Osteoblast (primary cell): ENCODE measurements around the gene ZNF93. TPM values are rescaled to one million over a fixed set of nuclear protein-coding genes. Genes with fewer than 3 reads are reported as not detected.
"Not testable (repeated sequence)": the region's sequence is repeated elsewhere in the genome, so short reads cannot be mapped to it uniquely, and the experiment has no call there.

Experiments used
- DNase-seq: peaks from one replicate; pipeline ENCODE4 v3.0.0; 2011; ENCODE audit warnings: low spot score, mixed read lengths; ENCODE audit not compliant: insufficient read length; ENCODE audit errors: missing footprints
- H2AFZ ChIP-seq: 2 replicates; pipeline ENCODE4 v1.6.0; 2011; ENCODE audit warnings: mild to moderate bottlenecking, low read length
- H3K27ac ChIP-seq: 2 replicates; pipeline ENCODE4 v1.5.1; 2011; ENCODE audit warnings: mild to moderate bottlenecking, low read depth, low read length, moderate library complexity
- H3K27me3 ChIP-seq: 2 replicates; pipeline ENCODE4 v1.6.0; 2012; ENCODE audit warnings: mild to moderate bottlenecking, control low read depth, inconsistent platforms, low read length, moderate library complexity; ENCODE audit not compliant: insufficient read depth
- H3K36me3 ChIP-seq: 2 replicates; pipeline ENCODE4 v1.5.1; 2011; ENCODE audit warnings: mild to moderate bottlenecking, low read length, control low read depth, moderate library complexity; ENCODE audit not compliant: insufficient read depth
- H3K4me1 ChIP-seq: 2 replicates; pipeline ENCODE4 v1.5.1; 2011; ENCODE audit warnings: mild to moderate bottlenecking, low read length, control low read depth, moderate library complexity; ENCODE audit not compliant: insufficient read depth
- H3K4me2 ChIP-seq: 2 replicates; pipeline ENCODE4 v1.6.0; 2011; ENCODE audit warnings: mild to moderate bottlenecking, low read length; ENCODE audit not compliant: insufficient read depth
- H3K4me3 ChIP-seq: fragments of 200-600 bp; sonication (generic); 3 replicates; pipeline ENCODE4 v1.5.1; 2012; ENCODE audit warnings: mild to moderate bottlenecking, low read length, inconsistent platforms; ENCODE audit not compliant: insufficient read depth
- H3K79me2 ChIP-seq: 2 replicates; pipeline ENCODE4 v1.6.0; 2012; ENCODE audit warnings: mild to moderate bottlenecking, low read length, control low read depth, inconsistent platforms; ENCODE audit not compliant: insufficient read depth
- H3K9me3 ChIP-seq: 2 replicates; pipeline ENCODE4 v1.5.1; 2011; ENCODE audit warnings: low read depth, low read length, control low read depth
- H4K20me1 ChIP-seq: 2 replicates; pipeline ENCODE4 v1.6.0; 2012; ENCODE audit warnings: mild to moderate bottlenecking, low read length, control low read depth; ENCODE audit not compliant: insufficient read depth
- total RNA-seq: library from RNA; depleted of rRNA; stranded (reverse); fragments of >200 nt; gene quantifications from 2 replicates; pipeline ENCODE4 v1.2.3, GENCODE V29; 2012
- TF ChIP-seq, protein P1 (sequence below): IDR thresholded peaks from 2 replicates; pipeline ENCODE4 v1.5.1; 2011; ENCODE audit warnings: mild to moderate bottlenecking, low read depth, low read length, moderate library complexity; ENCODE audit errors: extremely low read depth

The ZNF93 gene
- total RNA-seq, 1 donor: 5.1 TPM

DNA sequence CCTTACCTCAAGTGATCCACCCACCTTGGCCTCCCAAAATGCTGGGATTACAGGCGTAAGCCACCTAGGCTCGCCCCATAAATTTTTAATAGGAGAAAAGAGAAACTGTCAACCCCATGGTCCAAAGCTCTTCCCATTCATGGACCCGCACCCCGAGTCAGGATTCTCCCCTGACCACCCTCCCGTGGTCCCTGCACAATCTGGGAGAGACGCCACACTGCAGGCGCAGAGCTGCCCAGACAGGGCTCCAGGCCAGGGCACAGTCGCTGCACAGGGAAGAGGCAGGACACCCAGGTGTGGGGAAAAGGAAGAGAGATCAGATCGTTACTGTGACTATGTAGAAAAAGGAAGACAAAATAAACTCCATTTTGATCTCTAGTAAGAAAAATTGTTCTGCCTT, 54.5 kb downstream of the ZNF93 start:
- Histone ChIP-seq H2AFZ (no peak overlapping the region), H3K4me3 (no peak overlapping the region), H3K27ac (no peak overlapping the region), H3K9me3 (no peaks in the 10 kb centered on the region), H3K27me3 (no peaks in the 10 kb centered on the region), H3K4me1 (no peaks in the 10 kb centered on the region), H3K79me2 (no peaks in the 10 kb centered on the region), H3K36me3 (no peaks in the 10 kb centered on the region), H4K20me1 (no peaks in the 10 kb centered on the region), H3K4me2 (no peak overlapping the region)
- DNase-seq: no peak
- TF ChIP-seq, protein P1, sequence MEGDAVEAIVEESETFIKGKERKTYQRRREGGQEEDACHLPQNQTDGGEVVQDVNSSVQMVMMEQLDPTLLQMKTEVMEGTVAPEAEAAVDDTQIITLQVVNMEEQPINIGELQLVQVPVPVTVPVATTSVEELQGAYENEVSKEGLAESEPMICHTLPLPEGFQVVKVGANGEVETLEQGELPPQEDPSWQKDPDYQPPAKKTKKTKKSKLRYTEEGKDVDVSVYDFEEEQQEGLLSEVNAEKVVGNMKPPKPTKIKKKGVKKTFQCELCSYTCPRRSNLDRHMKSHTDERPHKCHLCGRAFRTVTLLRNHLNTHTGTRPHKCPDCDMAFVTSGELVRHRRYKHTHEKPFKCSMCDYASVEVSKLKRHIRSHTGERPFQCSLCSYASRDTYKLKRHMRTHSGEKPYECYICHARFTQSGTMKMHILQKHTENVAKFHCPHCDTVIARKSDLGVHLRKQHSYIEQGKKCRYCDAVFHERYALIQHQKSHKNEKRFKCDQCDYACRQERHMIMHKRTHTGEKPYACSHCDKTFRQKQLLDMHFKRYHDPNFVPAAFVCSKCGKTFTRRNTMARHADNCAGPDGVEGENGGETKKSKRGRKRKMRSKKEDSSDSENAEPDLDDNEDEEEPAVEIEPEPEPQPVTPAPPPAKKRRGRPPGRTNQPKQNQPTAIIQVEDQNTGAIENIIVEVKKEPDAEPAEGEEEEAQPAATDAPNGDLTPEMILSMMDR: no peak

DNA sequence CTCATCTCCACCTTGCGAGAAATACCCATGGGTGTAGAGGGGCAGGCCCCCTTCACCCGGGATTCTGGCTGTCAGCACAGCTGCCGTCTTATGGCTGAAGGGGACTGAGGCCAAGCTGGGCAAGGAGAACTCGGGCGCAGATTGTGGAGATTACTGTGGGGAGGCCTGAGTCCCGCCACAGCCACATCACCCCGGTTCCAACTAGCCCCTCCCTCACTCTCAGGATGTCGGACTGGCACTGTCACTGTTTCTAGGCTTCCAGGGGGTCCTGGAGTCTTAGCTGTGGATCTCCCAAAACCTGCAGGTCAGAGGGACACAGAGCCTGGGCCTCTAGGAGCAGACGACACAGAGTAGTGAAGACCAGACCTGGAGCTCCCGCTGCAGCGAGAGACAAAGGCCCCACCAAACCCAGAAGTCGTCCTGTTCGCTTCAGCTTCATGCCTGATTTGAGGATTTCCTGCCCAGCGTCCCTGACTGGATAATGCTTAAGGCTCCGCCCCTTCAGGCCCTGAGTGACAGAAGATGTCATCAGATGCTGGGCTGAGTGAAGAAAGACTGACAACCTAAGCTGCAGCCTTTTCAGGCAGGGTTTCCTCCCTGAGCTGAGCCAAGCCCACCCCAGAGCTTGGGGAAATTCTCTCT, 55.8 kb downstream of the ZNF93 start:
- no peaks in the 10 kb centered on the region for H3K4me1 ChIP-seq
- no peaks in the 10 kb centered on the region for H3K9me3 ChIP-seq
- H4K20me1 ChIP-seq: no peaks in the 10 kb centered on the region
- TF ChIP-seq, protein P1: no peak
- H3K27ac ChIP-seq: no peak overlapping the region
- H3K27me3 ChIP-seq: no peaks in the 10 kb centered on the region
- no peaks in the 10 kb centered on the region for H3K36me3 ChIP-seq
- peak; percentile 3 for DNase-seq
- H3K4me3 ChIP-seq: no peak overlapping the region
- no peaks in the 10 kb centered on the region for H3K79me2 ChIP-seq
- H2AFZ ChIP-seq: peak overlapping the region; percentile 41
- no peak overlapping the region for H3K4me2 ChIP-seq

DNA sequence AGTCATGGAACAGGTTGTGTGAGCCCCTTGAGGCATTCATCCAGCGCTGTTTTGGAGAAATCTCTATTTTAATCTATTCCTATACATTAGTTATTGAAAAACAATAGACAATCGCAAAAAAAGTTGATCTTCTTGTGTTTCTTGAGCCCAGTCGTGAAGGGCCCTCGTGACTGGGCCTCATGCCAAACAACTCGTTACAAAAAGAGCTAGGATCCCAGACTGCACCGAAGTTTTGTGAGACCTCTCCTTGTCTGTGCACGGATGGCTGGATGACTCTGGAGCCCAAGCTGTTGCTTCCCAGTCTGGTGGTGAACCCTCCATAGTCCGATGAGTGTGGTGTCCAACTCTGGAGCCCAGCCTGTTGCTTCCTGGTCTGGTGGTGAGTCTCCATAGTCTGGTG, 57.0 kb downstream of the ZNF93 start:
- not testable (repeated sequence) for H3K36me3 ChIP-seq, DNase-seq, H3K4me2 ChIP-seq, H3K9me3 ChIP-seq, H3K4me1 ChIP-seq, H3K4me3 ChIP-seq, H3K27ac ChIP-seq, H4K20me1 ChIP-seq, H3K27me3 ChIP-seq, H2AFZ ChIP-seq, H3K79me2 ChIP-seq

DNA sequence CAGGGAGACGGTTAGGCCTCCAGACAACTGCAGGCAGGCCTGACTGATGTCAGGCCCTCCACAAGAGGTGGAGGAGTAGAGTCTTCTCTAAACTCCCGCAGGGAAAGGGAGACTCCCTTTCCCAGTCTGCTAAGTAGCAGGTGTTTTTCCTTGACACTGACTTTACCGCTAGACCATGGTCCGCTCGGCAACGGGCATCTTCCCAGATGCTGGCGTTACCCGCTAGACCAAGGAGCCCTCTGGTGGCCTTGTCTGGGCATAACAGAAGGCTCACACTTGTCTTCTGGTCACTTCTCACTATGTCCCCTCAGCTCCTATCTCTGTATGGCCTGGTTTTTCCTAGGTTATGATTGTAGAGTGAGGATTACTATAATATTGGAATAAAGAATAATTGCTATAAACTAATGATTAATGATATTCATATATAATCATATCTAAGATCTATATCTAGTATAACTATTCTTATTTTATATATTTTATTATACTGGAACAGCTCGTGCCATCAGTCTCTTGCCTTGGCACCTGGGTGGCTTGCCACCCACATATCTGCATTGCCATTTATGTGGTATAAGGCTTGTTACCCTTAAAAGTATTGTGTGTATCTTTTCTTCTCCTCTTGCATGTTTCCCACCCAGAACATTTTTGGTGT, 58.5 kb downstream of the ZNF93 start:
- not testable (repeated sequence) for H3K4me1 ChIP-seq, H3K4me3 ChIP-seq, H3K27ac ChIP-seq, H3K36me3 ChIP-seq, H3K9me3 ChIP-seq, H3K27me3 ChIP-seq, H3K79me2 ChIP-seq, H4K20me1 ChIP-seq, DNase-seq, H2AFZ ChIP-seq, H3K4me2 ChIP-seq
- TF ChIP-seq, protein P1: peak; percentile 51
